Left ventricle myocardium inferior (tissue), 1 donor: ENCODE measurements around the gene TMEM191B. TPM values are rescaled to one million over a fixed set of nuclear protein-coding genes. Genes with fewer than 3 reads are reported as not detected.
"Not testable (repeated sequence)": the region's sequence is repeated elsewhere in the genome, so short reads cannot be mapped to it uniquely, and the experiment has no call there.

ENCODE experiments used
- DNase-seq: peaks from one replicate; pipeline ENCODE4 v3.0.0-alpha.2; 2020
- H3K27ac ChIP-seq: fragments of 200-600 bp; replicated peaks from 2 replicates; pipeline ENCODE4 v1.8.0; 2021
- H3K27me3 ChIP-seq: fragments of 200-600 bp; 2 replicates; pipeline ENCODE4 v1.8.0; 2021; ENCODE audit warnings: low read depth
- H3K36me3 ChIP-seq: fragments of 200-600 bp; 2 replicates; pipeline ENCODE4 v1.8.0; 2021
- H3K4me1 ChIP-seq: fragments of 200-600 bp; 2 replicates; pipeline ENCODE4 v1.8.0; 2021
- H3K4me3 ChIP-seq: fragments of 200-600 bp; 2 replicates; pipeline ENCODE4 v1.8.0; 2021; ENCODE audit warnings: mild to moderate bottlenecking, moderate library complexity
- H3K9me3 ChIP-seq: fragments of 200-600 bp; replicated peaks from 2 replicates; pipeline ENCODE4 v1.8.0; 2021
- intact Hi-C: fragments of 100-400 bp; cut with micrococcal nuclease; formaldehyde crosslinking; loops from one replicate; pipeline ENCODE4 v1.11.0; 2022
- total RNA-seq: library from RNA; stranded (reverse); fragmentation: NEBNext Ultra II Directional; extraction: Animal tissue kit (Norgen Biotek cat#: 25700); gene quantifications from one replicate; pipeline ENCODE4 v1.2.1, GENCODE V29; 2021
- donor health status: DM: no; HTN: yes; CAD: no; lungs with severe emphysema.

TMEM191B gene
- total RNA-seq, 1 donor from 2014 or later, result 0.74 TPM

- H3K4me3 ChIP-seq, H3K27ac ChIP-seq, DNase-seq, H3K36me3 ChIP-seq, H3K4me1 ChIP-seq, H3K9me3 ChIP-seq, intact Hi-C loops, H3K27me3 ChIP-seq: not testable (repeated sequence)
Measured at GRCh38 chr22:18575686-18576085, 48.1 kb downstream of the TMEM191B start.

GRCh38 chr22:18577090-18577818 lies 49.7 kb downstream of the TMEM191B start:
- intact Hi-C loops, DNase-seq, H3K27me3 ChIP-seq: not testable (repeated sequence)

GRCh38 chr22:18577847-18578246 lies 50.2 kb downstream of the TMEM191B start:
- peak; percentile 47 for DNase-seq
- H3K4me1 ChIP-seq, H3K36me3 ChIP-seq, H3K9me3 ChIP-seq, H3K27me3 ChIP-seq, intact Hi-C loops, H3K27ac ChIP-seq: not testable (repeated sequence)
- peak overlapping the region; percentile 57 for H3K4me3 ChIP-seq

More at GRCh38 chr22:18577090-18577818, 49.7 kb downstream of the TMEM191B start:
- not testable (repeated sequence) for H3K4me3 ChIP-seq, H3K27ac ChIP-seq, H3K4me1 ChIP-seq, H3K9me3 ChIP-seq, H3K36me3 ChIP-seq

Other genes with a start within 250 kb of the TMEM191B start
- not detected for gene GGTLC3, start 9.6 kb upstream of the TMEM191B start, total RNA-seq
- 0.22 TPM for gene RIMBP3, start 84.1 kb downstream of the TMEM191B start, total RNA-seq